CD14-positive monocyte (primary cell): ENCODE data around the gene PCCB. TPM values are rescaled to one million over a fixed set of nuclear protein-coding genes. Genes with fewer than 3 reads are reported as not detected.

Source experiments
- DNase-seq, 3 donors: peaks; one replicate each; pipeline ENCODE4 v3.0.0-alpha.2; 2011 to 2022
- H2AFZ ChIP-seq: 2 replicates; pipeline ENCODE4 v1.6.0; 2012; ENCODE audit warnings: mild to moderate bottlenecking, low read depth, low read length, inconsistent platforms; ENCODE audit not compliant: insufficient read depth, poor library complexity, severe bottlenecking
- H3K27ac ChIP-seq, 2 donors: 1 replicate in 1 of 2; 2 replicates in 1 of 2; pipeline ENCODE4 v1.5.1; 2012 to 2013; ENCODE audit warnings: low read length in 2 of 2, control low read depth in 1 of 2, inconsistent platforms in 1 of 2, low read depth in 1 of 2, mild to moderate bottlenecking in 1 of 2
- H3K27me3 ChIP-seq, 2 donors: one replicate each; pipeline versions ENCODE4 v1.6.0 to v1.6.1; 2011 to 2013; ENCODE audit warnings: low read length in 2 of 2; ENCODE audit not compliant: control insufficient read depth in 2 of 2, insufficient read depth in 2 of 2
- H3K36me3 ChIP-seq, 2 donors: replicated peaks in 1 of 2; 1 replicate in 1 of 2; 2 replicates in 1 of 2; pipeline versions ENCODE4 v1.5.1 to v1.6.1; 2012 to 2013; ENCODE audit warnings: low read length in 2 of 2, control low read depth in 1 of 2, inconsistent platforms in 1 of 2, mild to moderate bottlenecking in 1 of 2; ENCODE audit not compliant: insufficient read depth in 2 of 2, control insufficient read depth in 1 of 2
- H3K4me1 ChIP-seq, 2 donors: 1 replicate in 1 of 2; 2 replicates in 1 of 2; pipeline versions ENCODE4 v1.5.1 to v1.6.1; 2012 to 2013; ENCODE audit warnings: low read length in 2 of 2, control low read depth in 1 of 2, inconsistent platforms in 1 of 2, mild to moderate bottlenecking in 1 of 2, moderate library complexity in 1 of 2; ENCODE audit not compliant: insufficient read depth in 2 of 2, control insufficient read depth in 1 of 2
- H3K4me2 ChIP-seq: replicated peaks from 2 replicates; pipeline ENCODE3; 2012; ENCODE audit warnings: low read length, moderate library complexity, mild to moderate bottlenecking; ENCODE audit not compliant: poor library complexity, severe bottlenecking; ENCODE audit errors: extremely low read depth
- H3K4me3 ChIP-seq, 3 experiments: fragments of 200-600 bp in 1 of 3; sonication (generic) in 1 of 3; replicated peaks in 1 of 3; 1 replicate in 2 of 3; 2 replicates in 1 of 3; pipeline ENCODE4 v1.5.1; 2011 to 2013; ENCODE audit warnings: low read length in 3 of 3, mild to moderate bottlenecking in 3 of 3, control low read depth in 2 of 3, low read depth in 2 of 3, inconsistent platforms in 1 of 3, moderate library complexity in 1 of 3
- H3K79me2 ChIP-seq: 2 replicates; pipeline ENCODE4 v1.6.0; 2012; ENCODE audit warnings: mild to moderate bottlenecking, control low read depth, inconsistent platforms, low read length, moderate library complexity; ENCODE audit not compliant: insufficient read depth
- H3K9ac ChIP-seq: 2 replicates; pipeline ENCODE4 v1.6.0; 2017; ENCODE audit warnings: low read length, mild to moderate bottlenecking; ENCODE audit not compliant: insufficient read depth, poor library complexity, severe bottlenecking
- H3K9me3 ChIP-seq, 2 donors: replicated peaks in 1 of 2; 1 replicate in 1 of 2; 2 replicates in 1 of 2; pipeline versions ENCODE4 v1.5.1 to v1.6.1; 2012 to 2013; ENCODE audit warnings: low read length in 2 of 2, control low read depth in 1 of 2; ENCODE audit not compliant: control insufficient read depth in 1 of 2, insufficient read depth in 1 of 2
- H4K20me1 ChIP-seq: 2 replicates; pipeline ENCODE4 v1.6.0; 2012; ENCODE audit warnings: mild to moderate bottlenecking, low read length, control low read depth, moderate library complexity; ENCODE audit not compliant: insufficient read depth
- H3K27ac Mint-ChIP-seq, 7 donors: one replicate each; pipeline ENCODE4 v1.8.0; 2020; ENCODE audit warnings: mild to moderate bottlenecking in 7 of 7, mixed read lengths in 7 of 7, moderate library complexity in 6 of 7, inconsistent platforms in 2 of 7
- H3K27me3 Mint-ChIP-seq, 3 donors: one replicate each; pipeline ENCODE4 v1.8.0; 2021 to 2022; ENCODE audit warnings: low read depth in 3 of 3, mild to moderate bottlenecking in 3 of 3, mixed read lengths in 3 of 3, moderate library complexity in 3 of 3, inconsistent platforms in 1 of 3
- H3K36me3 Mint-ChIP-seq, 2 donors: one replicate each; pipeline ENCODE4 v1.8.0; 2020; ENCODE audit warnings: mixed read lengths in 2 of 2, inconsistent platforms in 1 of 2, mild to moderate bottlenecking in 1 of 2
- H3K4me1 Mint-ChIP-seq: one replicate; pipeline ENCODE4 v1.8.0; 2020; ENCODE audit warnings: mild to moderate bottlenecking, mixed read lengths
- H3K4me3 Mint-ChIP-seq, 2 donors: one replicate each; pipeline ENCODE4 v1.8.0; 2020; ENCODE audit warnings: mild to moderate bottlenecking in 2 of 2, mixed read lengths in 2 of 2, moderate library complexity in 1 of 2
- H3K9me3 Mint-ChIP-seq, 7 donors: one replicate each; pipeline ENCODE4 v1.8.0; 2020 to 2022; ENCODE audit warnings: mixed read lengths in 7 of 7, mild to moderate bottlenecking in 6 of 7, moderate library complexity in 6 of 7, inconsistent platforms in 2 of 7
- CTCF ChIP-seq: fragments of 200-600 bp; IDR thresholded peaks from one replicate; pipeline ENCODE4 v1.8.0; 2022; ENCODE audit warnings: antibody characterized with exemption, mild to moderate bottlenecking
- WGBS: methylation state at CpG from one replicate; pipeline ENCODE4 v1.1.5; 2013; ENCODE audit warnings: missing lambda C conversion rate; ENCODE audit not compliant: insufficient coverage; 5-methylcytosine and 5-hydroxymethylcytosine counted together
- intact Hi-C, 2 donors: fragments of 100-400 bp; cut with micrococcal nuclease; formaldehyde crosslinking; loops; one replicate each; pipeline versions ENCODE4 v1.15.0 to v1.15.1; 2023
- polyA plus RNA-seq, 3 donors: library from polyadenylated mRNA; depleted of rRNA in 1 of 3; unstranded in 2 of 3; stranded (reverse) in 1 of 3; fragments of 300-500 nt in 2 of 3; fragments of >200 nt in 1 of 3; fragmentation: Illumina TruSeq in 2 of 3; gene quantifications; 1 replicate in 2 of 3; 2 replicates in 1 of 3; pipeline ENCODE4 v1.2.3, GENCODE V29; 2012 to 2021

The PCCB gene
- polyA plus RNA-seq, 3 donors = 13.1 to 41.7 (median 31.6) TPM

GRCh38 chr3:136236109-136236508, 14.0 kb upstream of the PCCB start:
- no peak overlapping the region for H2AFZ ChIP-seq
- no peak overlapping the region for H3K4me3 ChIP-seq
- H4K20me1 ChIP-seq = no peaks in the 10 kb centered on the region
- 86% methylated on average over 1 of the region's 2 CpGs for WGBS
- TF ChIP-seq CTCF = no peak
- H3K27me3 Mint-ChIP-seq = peaks cover 2 to 6% (median 3%) of the 10 kb centered on the region in 3 donors
- no peak overlapping the region for H3K9ac ChIP-seq
- intact Hi-C loops = no loop called here
- no peaks in the 10 kb centered on the region for H3K9me3 Mint-ChIP-seq
- no peak overlapping the region for H3K27ac ChIP-seq
- no peak overlapping the region for H3K27ac Mint-ChIP-seq
- no peaks in the 10 kb centered on the region for H3K27me3 ChIP-seq
- no peak overlapping the region for H3K4me3 Mint-ChIP-seq
- no peaks in the 10 kb centered on the region for H3K36me3 ChIP-seq
- no peaks in the 10 kb centered on the region for H3K79me2 ChIP-seq
- H3K4me1 ChIP-seq = no peaks in the 10 kb centered on the region
- no peaks in the 10 kb centered on the region for H3K4me1 Mint-ChIP-seq
- H3K9me3 ChIP-seq = no peaks in the 10 kb centered on the region
- H3K36me3 Mint-ChIP-seq = no peaks in the 10 kb centered on the region
- DNase-seq = no peak
- no peak overlapping the region for H3K4me2 ChIP-seq

- Histone ChIP-seq H3K4me2 (no peak overlapping the region), H3K36me3 (no peaks in the 10 kb centered on the region), H2AFZ (no peak overlapping the region), H3K9me3 (no peaks in the 10 kb centered on the region), H4K20me1 (no peaks in the 10 kb centered on the region), H3K79me2 (no peaks in the 10 kb centered on the region), H3K4me1 (no peaks in the 10 kb centered on the region), H3K27me3 (no peaks in the 10 kb centered on the region), H3K27ac (no peak overlapping the region), H3K4me3 (no peak overlapping the region), H3K9ac (no peak overlapping the region)
- Mint-ChIP-seq H3K4me3 (no peak overlapping the region), H3K4me1 (no peaks in the 10 kb centered on the region), H3K27me3 (peaks cover 2 to 6% (median 3%) of the 10 kb centered on the region in 3 donors), H3K36me3 (no peaks in the 10 kb centered on the region), H3K9me3 (no peaks in the 10 kb centered on the region), H3K27ac (no peak overlapping the region)
- no peak for DNase-seq
- 100% methylated on average over 1 of the region's 1 CpG for WGBS
- no peak for TF ChIP-seq CTCF
- intact Hi-C loops = no loop called here
Observed at GRCh38 chr3:136237103-136237502, 13.0 kb upstream of the PCCB start.
